Measurements from ENCODE around the gene HBS1L.
"Not testable (repeated sequence)": the region's sequence is repeated elsewhere in the genome, so short reads cannot be mapped to it uniquely, and the experiment has no call there.

HBS1L gene

GRCh38 chr6:135073756-135074393 lies 19.3 kb upstream of the HBS1L start:
- no peak for DNase-seq

- DNase-seq, result no peak
Measured at GRCh38 chr6:135073217-135073616, 18.6 kb upstream of the HBS1L start.

GRCh38 chr6:135072753-135073152 lies 18.1 kb upstream of the HBS1L start:
- no peak for DNase-seq

GRCh38 chr6:135071541-135071940 lies 16.9 kb upstream of the HBS1L start:
- DNase-seq, result no peak

GRCh38 chr6:135067911-135068310 lies 13.3 kb upstream of the HBS1L start:
- DNase-seq, result no peak

GRCh38 chr6:135066806-135067205 lies 12.2 kb upstream of the HBS1L start:
- DNase-seq, result peak; percentile 32

- no peak for DNase-seq
Measured at GRCh38 chr6:135066397-135066796, 11.8 kb upstream of the HBS1L start.

GRCh38 chr6:135064586-135064985 lies 10.0 kb upstream of the HBS1L start:
- DNase-seq, result no peak

- no peak for DNase-seq
Measured at GRCh38 chr6:135063926-135064325, 9.3 kb upstream of the HBS1L start.

GRCh38 chr6:135062735-135063134 lies 8.1 kb upstream of the HBS1L start:
- no peak for DNase-seq

- no peak for DNase-seq
Measured at GRCh38 chr6:135060076-135060475, 5.5 kb upstream of the HBS1L start.

GRCh38 chr6:135058299-135058698 lies 3.7 kb upstream of the HBS1L start:
- DNase-seq, result not testable (repeated sequence)

- no peak for DNase-seq
Measured at GRCh38 chr6:135056632-135057031, 2.0 kb upstream of the HBS1L start.

GRCh38 chr6:135054226-135054568 lies 425 bp downstream of the HBS1L start:
- no peak for DNase-seq

GRCh38 chr6:135053406-135053805 lies 1.2 kb downstream of the HBS1L start:
- no peak for DNase-seq

GRCh38 chr6:135052939-135053338 lies 1.7 kb downstream of the HBS1L start:
- DNase-seq, result no peak

GRCh38 chr6:135048915-135049314 lies 5.7 kb downstream of the HBS1L start:
- no peak for DNase-seq

- DNase-seq, result no peak
Measured at GRCh38 chr6:135047336-135047735, 7.3 kb downstream of the HBS1L start.

GRCh38 chr6:135046912-135047311 lies 7.7 kb downstream of the HBS1L start:
- DNase-seq, result no peak

- no peak for DNase-seq
Measured at GRCh38 chr6:135044639-135045038, 10.0 kb downstream of the HBS1L start.

GRCh38 chr6:135043846-135044245 lies 10.8 kb downstream of the HBS1L start:
- no peak for DNase-seq

- no peak for DNase-seq
Measured at GRCh38 chr6:135043364-135043763, 11.3 kb downstream of the HBS1L start.

GRCh38 chr6:135038335-135038734 lies 16.3 kb downstream of the HBS1L start:
- DNase-seq, result no peak

GRCh38 chr6:135037541-135037940 lies 17.1 kb downstream of the HBS1L start:
- no peak for DNase-seq

- DNase-seq, result no peak
Measured at GRCh38 chr6:135036731-135037420, 17.7 kb downstream of the HBS1L start.

Data from stimulated activated CD4-positive, alpha-beta T cell treated with anti-CD3 and anti-CD28 coated beads, Interleukin-4, amount 100 ng/mL, for 24 hours (primary cell).